ENCODE measurements around the gene NOCT.
"Not testable (repeated sequence)": the region's sequence is repeated elsewhere in the genome, so short reads cannot be mapped to it uniquely, and the experiment has no call there.

NOCT gene

DNA sequence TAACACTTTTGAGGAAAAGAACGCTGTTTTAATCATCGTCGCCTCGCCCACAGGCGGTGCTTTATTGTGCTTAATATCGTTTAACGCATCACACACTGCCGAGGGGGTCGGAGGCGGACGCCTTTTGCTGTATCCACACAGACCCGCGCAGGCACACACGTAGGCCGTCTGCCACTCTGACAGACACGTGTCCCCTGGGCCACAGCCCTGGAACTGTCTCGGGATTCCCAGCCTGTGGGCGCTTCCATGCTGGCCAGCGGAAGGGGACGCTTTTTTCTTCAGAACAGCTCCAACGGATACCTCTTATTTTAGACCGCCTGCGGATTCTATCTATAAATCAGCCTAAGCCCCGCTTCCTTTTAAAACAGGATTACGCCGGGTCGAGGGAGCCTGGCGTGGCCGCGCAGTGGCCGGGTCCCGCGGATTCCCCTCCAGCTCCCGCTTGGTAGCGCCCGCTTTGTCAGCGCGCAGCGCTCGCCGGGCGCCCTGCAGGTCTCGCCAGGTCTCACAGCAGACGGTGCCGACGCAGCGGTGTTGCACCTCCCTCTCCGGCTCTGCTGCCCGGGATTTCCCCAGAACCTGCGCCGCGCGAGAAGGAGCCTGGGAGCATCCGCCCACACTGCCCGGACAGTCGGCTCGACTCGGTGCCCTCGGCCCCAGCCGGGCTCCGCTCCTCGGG is at the start of gene NOCT:
Gene NOCT, plus strand, starts transcription at position 513 of the 679 bp plus-strand sequence. CDS start 201 bp downstream, outside the sequence.
- DNase-seq = peak; percentile 96

GRCh38 chr4:138967313-138967712 is 48.3 kb upstream of the NOCT start:
- no peak for DNase-seq

DNA sequence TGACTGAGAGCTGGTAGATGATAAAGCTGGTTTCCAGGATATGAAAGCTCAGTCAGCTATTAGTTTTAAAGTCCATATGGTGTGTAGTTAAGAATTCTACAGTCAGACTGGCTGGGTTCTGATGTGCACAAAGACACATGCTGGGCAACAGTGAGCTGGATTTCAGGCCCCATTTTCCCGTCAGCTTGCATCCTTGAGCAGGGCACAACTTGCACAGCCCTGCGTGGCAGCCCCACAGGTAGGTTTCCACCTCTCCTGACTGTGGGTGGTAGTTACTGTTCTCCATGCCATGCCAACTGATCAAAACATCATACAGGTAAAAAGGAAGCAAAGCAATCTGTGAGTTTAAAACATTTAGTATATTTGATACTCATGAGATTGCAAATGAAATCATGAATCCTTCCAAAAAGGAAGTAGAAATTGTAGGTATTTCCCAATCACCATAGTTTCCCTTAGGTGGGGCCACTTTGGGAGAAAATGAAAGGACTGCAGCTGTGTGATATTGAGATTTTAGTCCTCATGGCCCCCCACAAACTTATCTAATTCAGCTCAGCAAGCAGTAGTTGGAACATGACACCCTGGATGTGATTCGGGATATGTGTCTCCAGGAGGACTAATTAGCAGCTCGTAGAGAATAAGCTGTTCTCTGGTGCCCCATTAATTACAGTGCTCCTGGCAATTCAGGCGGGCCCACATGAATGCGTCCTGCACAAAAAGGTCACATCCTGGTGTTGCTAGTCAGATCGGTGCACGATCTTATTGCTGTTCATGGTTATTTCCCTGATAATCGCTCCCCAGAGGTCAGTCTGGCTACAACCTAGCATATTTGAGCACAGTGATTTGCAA is 42.4 kb upstream of the NOCT start:
- DNase-seq = no peak

GRCh38 chr4:138975225-138975624 is 40.4 kb upstream of the NOCT start:
- no peak for DNase-seq

DNA sequence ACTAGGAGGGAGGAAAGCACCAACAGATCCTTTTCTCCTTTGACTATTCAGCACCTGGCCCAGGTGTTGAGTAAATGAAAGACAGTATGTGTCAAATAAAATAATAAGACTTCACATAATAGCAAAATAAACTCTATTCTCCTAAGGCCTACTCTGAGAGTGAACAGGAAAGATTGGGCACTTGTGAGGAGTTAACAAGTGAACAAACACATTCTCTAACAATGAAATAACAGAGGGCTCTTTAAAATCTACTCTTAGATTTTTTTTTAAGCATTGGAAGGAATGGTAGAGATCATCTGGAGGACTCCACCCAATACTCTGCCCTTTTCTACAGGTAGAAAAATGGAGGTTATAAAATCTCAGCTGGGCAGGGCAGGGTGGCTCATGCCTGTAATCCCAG is 39.1 kb upstream of the NOCT start:
- no peak for DNase-seq

GRCh38 chr4:138977524-138977923 is 38.1 kb upstream of the NOCT start:
- DNase-seq = no peak

GRCh38 chr4:138978028-138978585 is 37.5 kb upstream of the NOCT start:
- no peak for DNase-seq

- DNase-seq = no peak
These were observed 37.0 kb upstream of the NOCT start for GRCh38 chr4:138978600-138978999.

GRCh38 chr4:138979742-138980141 is 35.8 kb upstream of the NOCT start:
- no peak for DNase-seq

- DNase-seq = no peak
These were observed 33.6 kb upstream of the NOCT start for GRCh38 chr4:138981930-138982390.

GRCh38 chr4:138982754-138983153 is 32.8 kb upstream of the NOCT start:
- no peak for DNase-seq

- no peak for DNase-seq
These were observed 31.9 kb upstream of the NOCT start for GRCh38 chr4:138983690-138984089.

GRCh38 chr4:138984647-138985046 is 30.9 kb upstream of the NOCT start:
- no peak for DNase-seq

DNA sequence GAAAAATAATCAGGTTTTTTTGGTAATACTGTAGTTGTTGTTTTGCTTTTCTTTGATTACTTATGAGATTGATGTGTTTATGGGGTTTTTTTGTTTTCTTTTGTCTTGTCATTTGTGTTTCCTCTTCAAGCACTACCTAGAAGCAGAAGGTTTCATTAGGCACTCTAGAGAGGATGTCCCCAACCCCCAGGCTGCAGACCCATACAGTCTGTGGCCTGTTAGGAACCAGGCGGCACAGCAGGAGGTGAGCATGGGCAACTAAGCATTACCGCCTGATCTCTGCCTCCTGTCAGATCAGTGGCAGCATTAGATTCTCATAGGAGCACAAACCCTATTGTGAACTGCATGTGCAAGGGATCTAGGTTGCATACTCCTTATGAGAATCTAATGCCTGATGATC is 22.9 kb upstream of the NOCT start:
- DNase-seq = no peak

DNA sequence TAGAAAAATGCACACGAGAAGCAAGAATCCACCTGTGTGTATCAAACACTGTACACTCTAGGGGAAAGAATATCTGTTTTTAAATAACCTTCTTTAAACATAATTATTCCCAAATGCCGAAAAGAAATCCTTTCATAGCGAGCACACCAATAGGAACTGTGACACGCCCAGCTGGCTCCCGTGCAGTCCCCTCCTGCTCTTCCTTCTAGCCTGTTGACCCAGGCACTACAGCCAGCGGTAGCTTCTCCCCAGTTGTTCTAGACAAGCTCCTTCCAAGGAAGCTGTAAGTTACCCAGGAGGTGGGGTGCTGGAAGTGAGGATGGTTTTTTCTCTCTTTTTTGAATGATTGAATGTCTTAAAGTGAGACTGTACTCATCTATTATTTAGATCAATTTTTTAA is 19.5 kb upstream of the NOCT start:
- DNase-seq = no peak

DNA sequence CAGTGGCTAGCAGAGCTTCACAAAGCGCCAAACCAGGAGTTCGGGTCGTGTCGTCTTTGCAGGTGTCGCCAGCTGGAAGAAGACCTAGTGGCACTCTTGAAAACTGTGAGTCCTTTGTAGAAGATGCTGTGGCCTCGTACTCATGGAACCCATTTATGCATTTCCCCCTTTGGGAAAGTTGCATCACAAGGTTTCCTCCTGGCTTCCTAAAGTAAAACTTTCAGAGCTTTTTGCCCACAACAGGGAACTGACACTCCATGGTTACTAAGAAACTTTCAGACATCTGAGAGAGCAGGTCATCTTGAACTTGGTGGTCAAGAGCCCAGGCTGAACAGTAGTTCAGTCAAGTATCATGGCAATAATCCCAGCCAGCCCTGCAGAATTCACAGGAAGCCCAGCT is 15.9 kb upstream of the NOCT start:
- no peak for DNase-seq

DNA sequence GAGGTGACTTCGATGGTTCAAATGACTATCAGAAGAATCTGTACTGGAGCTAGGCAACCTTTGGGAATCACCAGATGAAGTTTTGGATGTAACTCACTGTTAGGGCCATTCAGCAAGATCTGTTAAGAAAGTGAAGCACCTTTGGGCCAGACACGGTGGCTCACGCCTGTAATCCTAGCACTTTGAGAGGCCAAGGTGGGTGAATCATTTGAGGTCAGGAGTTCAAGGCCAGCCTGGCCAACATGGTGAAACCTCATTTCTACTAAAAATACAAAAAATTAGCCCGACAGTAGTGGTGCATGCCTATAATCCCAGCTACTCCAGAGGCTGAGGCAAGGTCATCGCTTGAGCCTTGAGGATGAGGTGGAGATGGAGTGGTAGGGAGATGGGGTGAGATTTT is 15.4 kb upstream of the NOCT start:
- not testable (repeated sequence) for DNase-seq

- not testable (repeated sequence) for DNase-seq
These were observed 14.2 kb upstream of the NOCT start for GRCh38 chr4:139001430-139001829.

DNA sequence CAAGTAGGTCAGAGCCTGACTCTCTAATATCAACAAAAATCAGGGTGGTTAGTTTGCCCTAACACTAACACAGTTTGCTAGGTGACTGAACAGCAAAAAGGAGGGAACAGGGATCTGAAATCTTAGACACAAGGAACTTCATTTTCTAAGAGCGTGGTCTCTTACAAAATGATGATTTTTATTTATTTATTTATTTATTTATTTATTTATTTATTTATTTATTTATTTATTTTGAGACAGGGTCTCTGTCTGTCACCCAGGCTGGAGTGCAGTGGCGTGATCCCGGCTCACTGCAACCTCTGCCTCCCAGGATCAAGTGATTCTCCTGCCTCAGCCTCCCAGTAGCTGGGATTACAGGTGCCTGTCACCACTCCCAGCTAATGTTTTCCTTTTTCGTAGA is 11.9 kb upstream of the NOCT start:
- not testable (repeated sequence) for DNase-seq

DNA sequence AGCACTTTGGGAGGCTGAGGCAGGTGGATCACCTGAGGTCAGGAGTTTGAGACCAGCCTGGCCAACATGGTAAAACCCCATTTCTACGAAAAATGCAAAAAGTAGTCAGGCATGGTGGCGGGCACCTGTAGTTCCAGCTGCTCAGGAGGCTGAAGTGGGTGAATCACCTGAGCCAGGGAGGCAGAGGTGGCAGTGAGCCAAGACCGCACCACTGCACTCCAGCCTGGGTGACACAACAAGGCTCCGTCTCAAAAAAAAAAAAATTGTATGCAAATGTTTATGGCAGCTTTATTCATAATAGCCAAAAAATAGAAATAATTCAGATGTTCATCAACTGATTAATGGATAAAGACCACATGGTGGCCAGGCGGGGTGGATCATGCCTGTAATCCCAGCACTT is 9.8 kb upstream of the NOCT start:
- no peak for DNase-seq

- no peak for DNase-seq
These were observed 7.9 kb upstream of the NOCT start for GRCh38 chr4:139007640-139008039.

DNA sequence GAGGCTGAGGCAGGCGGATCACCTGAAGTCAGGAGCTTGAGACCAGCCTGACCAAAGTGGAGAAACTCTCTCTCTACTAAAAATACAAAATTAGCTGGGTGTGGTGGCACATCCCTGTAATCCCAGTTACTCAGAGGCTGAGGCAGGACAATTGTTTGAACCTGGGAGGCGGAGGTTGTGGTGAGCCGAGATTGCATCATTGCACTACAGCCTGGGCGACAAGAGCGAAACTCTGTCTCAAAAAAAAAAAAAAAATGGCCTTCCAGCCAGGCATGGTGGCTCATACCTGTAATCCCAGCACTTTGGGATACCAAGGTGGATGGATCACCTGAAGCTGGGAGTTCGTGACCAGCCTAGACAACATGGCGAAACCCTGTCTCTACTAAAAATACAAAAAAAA is 7.3 kb upstream of the NOCT start:
- DNase-seq = not testable (repeated sequence)

GRCh38 chr4:139009702-139010101 is 5.9 kb upstream of the NOCT start:
- DNase-seq = no peak
